H9 (cell line): ENCODE measurements around the gene LRRC8C. TPM values are rescaled to one million over a fixed set of nuclear protein-coding genes. Genes with fewer than 3 reads are reported as not detected.

Experiments used
- DNase-seq: peaks from one replicate; pipeline ENCODE4 v3.0.0-alpha.2; 2017
- H2AFZ ChIP-seq: one replicate; pipeline ENCODE4 v1.6.1; 2013; ENCODE audit warnings: mild to moderate bottlenecking, low read length, control low read depth, moderate library complexity
- H2AK5ac ChIP-seq: 2 replicates; pipeline ENCODE4 v1.6.1; 2013; ENCODE audit warnings: low read length, control low read depth, mixed read lengths; ENCODE audit not compliant: insufficient read length
- H2BK120ac ChIP-seq: one replicate; pipeline ENCODE4 v1.6.1; 2013; ENCODE audit warnings: low read depth, mild to moderate bottlenecking, low read length, control low read depth, inconsistent platforms; ENCODE audit not compliant: poor library complexity, severe bottlenecking
- H2BK12ac ChIP-seq: 2 replicates; pipeline ENCODE4 v1.6.1; 2013; ENCODE audit warnings: low read length, control low read depth, mixed read lengths, low read depth; ENCODE audit not compliant: insufficient read length
- H2BK15ac ChIP-seq: 2 replicates; pipeline ENCODE4 v1.6.1; 2013; ENCODE audit warnings: low read depth, low read length, control low read depth
- H2BK20ac ChIP-seq: one replicate; pipeline ENCODE4 v1.6.1; 2013; ENCODE audit warnings: low read depth, mild to moderate bottlenecking, low read length, control low read depth, inconsistent platforms; ENCODE audit not compliant: poor library complexity, severe bottlenecking
- H2BK5ac ChIP-seq: 2 replicates; pipeline ENCODE4 v1.6.1; 2013; ENCODE audit warnings: low read length, control low read depth, mixed read lengths; ENCODE audit not compliant: insufficient read length
- H3K14ac ChIP-seq: 2 replicates; pipeline ENCODE4 v1.6.1; 2013; ENCODE audit warnings: low read length, control low read depth; ENCODE audit not compliant: insufficient read depth
- H3K18ac ChIP-seq: 2 replicates; pipeline ENCODE4 v1.6.1; 2013; ENCODE audit warnings: low read depth, mild to moderate bottlenecking, mixed read lengths, low read length, control low read depth; ENCODE audit not compliant: insufficient read length
- H3K23ac ChIP-seq: 2 replicates; pipeline ENCODE4 v1.6.1; 2013; ENCODE audit warnings: low read length, control low read depth, mixed read lengths, low read depth; ENCODE audit not compliant: insufficient read length
- H3K23me2 ChIP-seq: 2 replicates; pipeline ENCODE4 v1.6.1; 2013; ENCODE audit warnings: low read depth, mild to moderate bottlenecking, mixed read lengths, low read length, control low read depth; ENCODE audit not compliant: insufficient read length, poor library complexity, severe bottlenecking
- H3K27ac ChIP-seq: 2 replicates; pipeline ENCODE4 v1.5.1; 2013; ENCODE audit warnings: low read length, control low read depth, mixed read lengths, low read depth; ENCODE audit not compliant: insufficient read length
- H3K27me3 ChIP-seq: 2 replicates; pipeline ENCODE4 v1.6.1; 2013; ENCODE audit warnings: low read length, control low read depth, inconsistent platforms; ENCODE audit not compliant: insufficient read depth
- H3K4ac ChIP-seq: 2 replicates; pipeline ENCODE4 v1.6.1; 2013; ENCODE audit warnings: low read depth, mild to moderate bottlenecking, control low read depth, inconsistent platforms, low read length, moderate library complexity
- H3K4me1 ChIP-seq: 2 replicates; pipeline ENCODE4 v1.6.1; 2013; ENCODE audit warnings: low read length, control low read depth, inconsistent platforms; ENCODE audit not compliant: insufficient read depth
- H3K4me2 ChIP-seq: 2 replicates; pipeline ENCODE4 v1.6.1; 2013; ENCODE audit warnings: low read length, control low read depth, mixed read lengths; ENCODE audit not compliant: insufficient read length, insufficient read depth
- H3K56ac ChIP-seq: 2 replicates; pipeline ENCODE4 v1.6.1; 2013; ENCODE audit warnings: low read depth, mild to moderate bottlenecking, mixed read lengths, low read length, control low read depth; ENCODE audit not compliant: insufficient read length
- H3K79me1 ChIP-seq: 2 replicates; pipeline ENCODE4 v1.6.1; 2013; ENCODE audit warnings: low read depth, mild to moderate bottlenecking, moderate library complexity, low read length, control low read depth, inconsistent platforms; ENCODE audit not compliant: insufficient read depth, poor library complexity, severe bottlenecking
- H3K79me2 ChIP-seq: 2 replicates; pipeline ENCODE4 v1.6.1; 2013; ENCODE audit warnings: low read length, control low read depth, inconsistent platforms; ENCODE audit not compliant: insufficient read depth
- H3K9ac ChIP-seq: 2 replicates; pipeline ENCODE4 v1.6.1; 2013; ENCODE audit warnings: low read length, control low read depth, mixed read lengths; ENCODE audit not compliant: insufficient read length; ENCODE audit errors: extremely low read depth
- H3K9me3 ChIP-seq: one replicate; pipeline ENCODE4 v1.6.1; 2013; ENCODE audit warnings: low read depth, low read length, inconsistent platforms; ENCODE audit not compliant: control insufficient read depth
- H3T11ph ChIP-seq: one replicate; pipeline ENCODE4 v1.6.1; 2013; ENCODE audit warnings: mild to moderate bottlenecking, low read length, control low read depth, inconsistent platforms
- H4K20me1 ChIP-seq: one replicate; pipeline ENCODE4 v1.6.1; 2013; ENCODE audit not compliant: control insufficient read depth, insufficient read length, insufficient read depth
- H4K5ac ChIP-seq: 2 replicates; pipeline ENCODE4 v1.6.1; 2013; ENCODE audit warnings: low read depth, mild to moderate bottlenecking, mixed read lengths, low read length, control low read depth; ENCODE audit not compliant: insufficient read length
- H4K8ac ChIP-seq: replicated peaks from 2 replicates; pipeline ENCODE4 v1.6.1; 2013; ENCODE audit warnings: low read length, control low read depth, mixed read lengths, low read depth; ENCODE audit not compliant: insufficient read length
- H4K91ac ChIP-seq: 2 replicates; pipeline ENCODE4 v1.6.1; 2013; ENCODE audit warnings: low read depth, mild to moderate bottlenecking, moderate library complexity, mixed read lengths, low read length, control low read depth; ENCODE audit not compliant: insufficient read length
- H3K27ac Mint-ChIP-seq, 3 experiments: 2 replicates in 2 of 3; 3 replicates in 1 of 3; pipeline ENCODE4 v1.8.0; 2020 to 2021; ENCODE audit warnings: mixed read lengths in 3 of 3, mild to moderate bottlenecking in 1 of 3, moderate library complexity in 1 of 3
- H3K27me3 Mint-ChIP-seq: 2 replicates; pipeline ENCODE4 v1.8.0; 2021; ENCODE audit warnings: low read depth, mild to moderate bottlenecking, moderate library complexity, mixed read lengths
- H3K36me3 Mint-ChIP-seq, 3 experiments: 2 replicates in 2 of 3; 3 replicates in 1 of 3; pipeline ENCODE4 v1.8.0; 2020 to 2021; ENCODE audit warnings: low read depth in 3 of 3, mixed read lengths in 3 of 3; ENCODE audit not compliant: insufficient read depth in 1 of 3
- H3K4me1 Mint-ChIP-seq, 2 experiments: 2 replicates each; pipeline ENCODE4 v1.8.0; 2020; ENCODE audit warnings: mixed read lengths in 2 of 2
- H3K4me3 Mint-ChIP-seq, 2 experiments: 2 replicates in 1 of 2; 3 replicates in 1 of 2; pipeline ENCODE4 v1.8.0; 2020 to 2021; ENCODE audit warnings: mild to moderate bottlenecking in 2 of 2, mixed read lengths in 2 of 2, moderate library complexity in 1 of 2
- H3K9me3 Mint-ChIP-seq, 2 experiments: 2 replicates in 1 of 2; 3 replicates in 1 of 2; pipeline ENCODE4 v1.8.0; 2020; ENCODE audit warnings: mild to moderate bottlenecking in 2 of 2, mixed read lengths in 2 of 2, moderate library complexity in 1 of 2
- WGBS: extraction: QIAGEN DNeasy Blood & Tissue Kit; methylation state at CpG from one replicate; pipeline ENCODE4 v1.1.7; 2013; ENCODE audit warnings: missing lambda C conversion rate, low lambda C conversion rate, mixed read lengths; ENCODE audit not compliant: insufficient read length; ENCODE audit errors: extremely low coverage; 5-methylcytosine and 5-hydroxymethylcytosine counted together
- total RNA-seq: library from RNA; stranded (reverse); gene quantifications from 2 replicates; pipeline ENCODE4 v1.2.1, GENCODE V29; 2021
- TF ChIP-seq, protein P1 (sequence below): fragments of 200-600 bp; sonication (generic); conservative IDR thresholded peaks from 3 replicates; pipeline ENCODE4 v1.8.0; 2021; ENCODE audit warnings: antibody characterized with exemption, mild to moderate bottlenecking

Gene LRRC8C
- total RNA-seq, 1 experiment from 2014 or later: 1.9 TPM

- Histone ChIP-seq H4K91ac (no peak overlapping the region), H3K4ac (no peak overlapping the region), H3K4me1 (no peaks in the 10 kb centered on the region), H2BK20ac (no peak overlapping the region), H3K79me2 (no peaks in the 10 kb centered on the region), H2AK5ac (no peak overlapping the region), H3K56ac (no peak overlapping the region), H3K18ac (no peak overlapping the region), H3K27ac (no peak overlapping the region), H3K9me3 (no peaks in the 10 kb centered on the region), H3K14ac (no peak overlapping the region), H2BK12ac (no peak overlapping the region), H3K27me3 (no peaks in the 10 kb centered on the region), H2BK120ac (no peak overlapping the region), H3K79me1 (no peaks in the 10 kb centered on the region), H2BK5ac (no peak overlapping the region), H3K23ac (no peak overlapping the region), H3K4me2 (no peak overlapping the region), H4K20me1 (no peaks in the 10 kb centered on the region), H4K8ac (no peak overlapping the region), H3T11ph (no peak overlapping the region), H2AFZ (no peak overlapping the region), H4K5ac (no peak overlapping the region), H2BK15ac (no peak overlapping the region), H3K9ac (no peak overlapping the region), H3K23me2 (no peaks in the 10 kb centered on the region)
- H3K4me1 Mint-ChIP-seq: no peaks in the 10 kb centered on the region
- H3K36me3 Mint-ChIP-seq: no peaks in the 10 kb centered on the region
- TF ChIP-seq, protein P1, sequence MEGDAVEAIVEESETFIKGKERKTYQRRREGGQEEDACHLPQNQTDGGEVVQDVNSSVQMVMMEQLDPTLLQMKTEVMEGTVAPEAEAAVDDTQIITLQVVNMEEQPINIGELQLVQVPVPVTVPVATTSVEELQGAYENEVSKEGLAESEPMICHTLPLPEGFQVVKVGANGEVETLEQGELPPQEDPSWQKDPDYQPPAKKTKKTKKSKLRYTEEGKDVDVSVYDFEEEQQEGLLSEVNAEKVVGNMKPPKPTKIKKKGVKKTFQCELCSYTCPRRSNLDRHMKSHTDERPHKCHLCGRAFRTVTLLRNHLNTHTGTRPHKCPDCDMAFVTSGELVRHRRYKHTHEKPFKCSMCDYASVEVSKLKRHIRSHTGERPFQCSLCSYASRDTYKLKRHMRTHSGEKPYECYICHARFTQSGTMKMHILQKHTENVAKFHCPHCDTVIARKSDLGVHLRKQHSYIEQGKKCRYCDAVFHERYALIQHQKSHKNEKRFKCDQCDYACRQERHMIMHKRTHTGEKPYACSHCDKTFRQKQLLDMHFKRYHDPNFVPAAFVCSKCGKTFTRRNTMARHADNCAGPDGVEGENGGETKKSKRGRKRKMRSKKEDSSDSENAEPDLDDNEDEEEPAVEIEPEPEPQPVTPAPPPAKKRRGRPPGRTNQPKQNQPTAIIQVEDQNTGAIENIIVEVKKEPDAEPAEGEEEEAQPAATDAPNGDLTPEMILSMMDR: no peak
- H3K9me3 Mint-ChIP-seq: peaks cover 0 to 2% of the 10 kb centered on the region in 2 experiments; a peak in 1 of 5 replicates
- no peak for DNase-seq
- WGBS: no CpG with 5 or more reads among the region's 4 CpGs
- H3K27me3 Mint-ChIP-seq: no peaks in the 10 kb centered on the region
- no peak overlapping the region for H3K27ac Mint-ChIP-seq
- H3K4me3 Mint-ChIP-seq: no peak overlapping the region
These were observed 113.7 kb downstream of the LRRC8C start for GRCh38 chr1:89746424-89747149.
